DND-41 (cell line): ENCODE measurements around the gene ATP6V1G3.
"Not testable (repeated sequence)": the region's sequence is repeated elsewhere in the genome, so short reads cannot be mapped to it uniquely, and the experiment has no call there.

ENCODE experiments used
- ATAC-seq: fragments of 200-7000 bp; cut with Tn5 transposase; 3 replicates; pipeline ENCODE4 v1.9.1; 2021; ENCODE audit warnings: low read depth; ENCODE audit not compliant: insufficient read depth
- DNase-seq: peaks from one replicate; pipeline ENCODE4 v3.0.0-alpha.2; 2020
- H2AFZ ChIP-seq: 2 replicates; pipeline ENCODE4 v1.6.0; 2012; ENCODE audit warnings: low read depth, low read length
- H3K27ac ChIP-seq: 2 replicates; pipeline ENCODE4 v1.5.1; 2012; ENCODE audit warnings: low read length, inconsistent platforms
- H3K27me3 ChIP-seq: fragments of 200-600 bp; sonication (generic); 2 replicates; pipeline ENCODE4 v1.6.0; 2012; ENCODE audit warnings: low read length, mild to moderate bottlenecking, inconsistent platforms; ENCODE audit not compliant: insufficient read depth, poor library complexity
- H3K36me3 ChIP-seq: 2 replicates; pipeline ENCODE4 v1.5.1; 2012; ENCODE audit warnings: low read length, inconsistent platforms; ENCODE audit not compliant: insufficient read depth
- H3K4me1 ChIP-seq: 2 replicates; pipeline ENCODE4 v1.5.1; 2012; ENCODE audit warnings: mild to moderate bottlenecking, low read length; ENCODE audit not compliant: insufficient read depth
- H3K4me2 ChIP-seq: 2 replicates; pipeline ENCODE4 v1.6.0; 2012; ENCODE audit warnings: mild to moderate bottlenecking, moderate library complexity, low read length, inconsistent platforms; ENCODE audit not compliant: insufficient read depth
- H3K4me3 ChIP-seq, 2 experiments: fragments of 200-600 bp in 1 of 2; shearing (Covaris generic) in 1 of 2; 2 replicates each; pipeline ENCODE4 v1.5.1; 2012 to 2016; ENCODE audit warnings: inconsistent platforms in 2 of 2, low read length in 2 of 2, mild to moderate bottlenecking in 2 of 2, low read depth in 1 of 2, moderate library complexity in 1 of 2
- H3K79me2 ChIP-seq: 2 replicates; pipeline ENCODE4 v1.6.0; 2012; ENCODE audit warnings: low read length, inconsistent platforms; ENCODE audit not compliant: insufficient read depth
- H3K9ac ChIP-seq: 2 replicates; pipeline ENCODE4 v1.6.0; 2012; ENCODE audit warnings: low read depth, mild to moderate bottlenecking, inconsistent platforms, low read length, moderate library complexity
- H3K9me3 ChIP-seq: 2 replicates; pipeline ENCODE4 v1.5.1; 2012; ENCODE audit warnings: low read length, moderate library complexity, mild to moderate bottlenecking, inconsistent platforms; ENCODE audit not compliant: insufficient read depth, severe bottlenecking
- H4K20me1 ChIP-seq: 2 replicates; pipeline ENCODE4 v1.6.0; 2012; ENCODE audit warnings: low read length; ENCODE audit not compliant: insufficient read depth
- CTCF ChIP-seq: IDR thresholded peaks from 2 replicates; pipeline ENCODE4 v1.5.1; 2012; ENCODE audit warnings: borderline replicate concordance, low read length, moderate library complexity, mild to moderate bottlenecking; ENCODE audit not compliant: poor library complexity, severe bottlenecking; ENCODE audit errors: extremely low read depth
- EZH2 ChIP-seq: IDR thresholded peaks from 3 replicates; pipeline ENCODE4 v1.6.1; 2012; ENCODE audit warnings: borderline replicate concordance, low read depth, mild to moderate bottlenecking, moderate library complexity, low read length, inconsistent platforms; ENCODE audit not compliant: severe bottlenecking

Gene ATP6V1G3

GRCh38 chr1:198540580-198540979 lies at the start of gene ATP6V1G3:
TSS of gene ATP6V1G3 (minus strand) at chr1:198540680. CDS start at chr1:198540650, 30 bp downstream.
- H3K4me1 ChIP-seq, result peaks cover 1% of the 10 kb centered on the region; the same call in 1 of the 2 replicates
- peak within 1 kb of the TSS; percentile 34; the same call in 1 of the 2 replicates for H2AFZ ChIP-seq
- DNase-seq (no peak), ATAC-seq (no peak)
- no peak within 1 kb of the TSS for H3K4me3 ChIP-seq
- H3K27me3 ChIP-seq, result no peaks in the 10 kb centered on the region
- no peak within 1 kb of the TSS for H3K27ac ChIP-seq
- H3K9ac ChIP-seq, result no peak within 1 kb of the TSS
- no peaks in the 10 kb centered on the region for H3K36me3 ChIP-seq
- H3K9me3 ChIP-seq, result no peaks in the 10 kb centered on the region
- H3K79me2 ChIP-seq, result no peaks in the 10 kb centered on the region
- no peak within 1 kb of the TSS for H3K4me2 ChIP-seq
- no peaks in the 10 kb centered on the region for H4K20me1 ChIP-seq
- TF ChIP-seq CTCF (no peak), EZH2 (no peak)

GRCh38 chr1:198588845-198589244 lies 48.4 kb upstream of the ATP6V1G3 start:
- no peaks in the 10 kb centered on the region for H3K27me3 ChIP-seq
- H4K20me1 ChIP-seq, result no peaks in the 10 kb centered on the region
- H3K4me2 ChIP-seq, result no peak overlapping the region
- no peaks in the 10 kb centered on the region for H3K36me3 ChIP-seq
- H3K9me3 ChIP-seq, result peaks cover 13% of the 10 kb centered on the region
- no peak overlapping the region for H3K4me3 ChIP-seq
- H3K27ac ChIP-seq, result no peak overlapping the region
- DNase-seq, result no peak
- no peak overlapping the region for H2AFZ ChIP-seq
- no peaks in the 10 kb centered on the region for H3K4me1 ChIP-seq
- TF ChIP-seq EZH2 (no peak), CTCF (no peak)
- no peaks in the 10 kb centered on the region for H3K79me2 ChIP-seq
- no peak overlapping the region for H3K9ac ChIP-seq
- ATAC-seq, result no peak

- no peaks in the 10 kb centered on the region for H3K79me2 ChIP-seq
- H2AFZ ChIP-seq, result no peak overlapping the region
- no peak overlapping the region for H3K4me2 ChIP-seq
- no peaks in the 10 kb centered on the region for H4K20me1 ChIP-seq
- no peak overlapping the region for H3K4me3 ChIP-seq
- H3K27ac ChIP-seq, result no peak overlapping the region
- H3K27me3 ChIP-seq, result no peaks in the 10 kb centered on the region
- peaks cover 8% of the 10 kb centered on the region for H3K9me3 ChIP-seq
- H3K4me1 ChIP-seq, result no peaks in the 10 kb centered on the region
- no peak overlapping the region for H3K9ac ChIP-seq
- DNase-seq (no peak), ATAC-seq (no peak)
- no peak for TF ChIP-seq CTCF
- no peak for TF ChIP-seq EZH2
- no peaks in the 10 kb centered on the region for H3K36me3 ChIP-seq
These were observed 43.7 kb upstream of the ATP6V1G3 start for GRCh38 chr1:198584163-198584562.

GRCh38 chr1:198583209-198583802 lies 42.8 kb upstream of the ATP6V1G3 start:
- not testable (repeated sequence) for H3K27me3 ChIP-seq, H3K9me3 ChIP-seq, H3K9ac ChIP-seq, H3K4me1 ChIP-seq, H3K4me2 ChIP-seq, H3K79me2 ChIP-seq, H3K36me3 ChIP-seq, ATAC-seq, H4K20me1 ChIP-seq, H3K27ac ChIP-seq, H3K4me3 ChIP-seq, DNase-seq, H2AFZ ChIP-seq
